CD4-positive, alpha-beta T cell treated with Interleukin-4 for 4 hours (primary cell): ENCODE data around the gene GRK6.

Source experiments
- DNase-seq: peaks from one replicate; pipeline ENCODE4 v3.0.0-alpha.2; 2020

The GRK6 gene

GRCh38 chr5:177489119-177489716, 62.7 kb downstream of the GRK6 start:
- no peak for DNase-seq

GRCh38 chr5:177490311-177490991, 64.0 kb downstream of the GRK6 start:
- DNase-seq, result no peak

GRCh38 chr5:177490992-177491391, 64.5 kb downstream of the GRK6 start:
- no peak for DNase-seq

GRCh38 chr5:177491429-177491945, 65.0 kb downstream of the GRK6 start:
- no peak for DNase-seq

GRCh38 chr5:177491983-177492746, 65.7 kb downstream of the GRK6 start:
- no peak for DNase-seq
